ENCODE results near the gene ADAMTS9.
A peak's percentile ranks its signal among the peaks of the same experiment; 100 is the strongest.

ADAMTS9 gene

GRCh38 chr3:64490180-64490724 is 197.5 kb downstream of the ADAMTS9 start:
- Histone ChIP-seq H3K4me1 (peaks cover 16% of the 10 kb centered on the region), H3K4me3 (no peak overlapping the region), H3K9me3 (no peaks in the 10 kb centered on the region), H4K20me1 (no peaks in the 10 kb centered on the region), H3K27ac (no peak overlapping the region), H3K4me2 (no peak overlapping the region), H3K36me3 (no peaks in the 10 kb centered on the region), H3K9ac (no peak overlapping the region), H3K27me3 (peaks cover 54% of the 10 kb centered on the region)
- TF ChIP-seq Cebpa-rat (IDR thresholded peaks at IDR 0.05), result no peak

- H3K36me3 ChIP-seq, result no peaks in the 10 kb centered on the region
- H3K4me1 ChIP-seq, result peaks cover 16% of the 10 kb centered on the region
- no peaks in the 10 kb centered on the region for H3K9me3 ChIP-seq
- H3K27me3 ChIP-seq, result peaks cover 50% of the 10 kb centered on the region
- no peak for TF ChIP-seq Cebpa-rat (IDR thresholded peaks at IDR 0.05)
- peak overlapping the region; percentile 48 for H3K4me2 ChIP-seq
- H3K27ac ChIP-seq, result no peak overlapping the region
- no peaks in the 10 kb centered on the region for H4K20me1 ChIP-seq
- no peak overlapping the region for H3K4me3 ChIP-seq
- H3K9ac ChIP-seq, result no peak overlapping the region
These were observed 198.3 kb downstream of the ADAMTS9 start for GRCh38 chr3:64489361-64490044.

GRCh38 chr3:64488939-64489338 is 198.9 kb downstream of the ADAMTS9 start:
- H3K4me3 ChIP-seq, result no peak overlapping the region
- no peaks in the 10 kb centered on the region for H4K20me1 ChIP-seq
- no peak for TF ChIP-seq Cebpa-rat (IDR thresholded peaks at IDR 0.05)
- H3K36me3 ChIP-seq, result no peaks in the 10 kb centered on the region
- no peak overlapping the region for H3K9ac ChIP-seq
- H3K9me3 ChIP-seq, result no peaks in the 10 kb centered on the region
- peak overlapping the region; percentile 48 for H3K4me2 ChIP-seq
- H3K27ac ChIP-seq, result no peak overlapping the region
- peaks cover 16% of the 10 kb centered on the region for H3K4me1 ChIP-seq
- H3K27me3 ChIP-seq, result peaks cover 44% of the 10 kb centered on the region

GRCh38 chr3:64484289-64484992 is 203.4 kb downstream of the ADAMTS9 start:
- no peaks in the 10 kb centered on the region for H3K36me3 ChIP-seq
- H4K20me1 ChIP-seq, result no peaks in the 10 kb centered on the region
- no peaks in the 10 kb centered on the region for H3K9me3 ChIP-seq
- no peak overlapping the region for H3K27ac ChIP-seq
- no peak overlapping the region for H3K4me3 ChIP-seq
- peaks cover 6% of the 10 kb centered on the region; the same call in 1 of the 2 replicates for H3K27me3 ChIP-seq
- no peak overlapping the region for H3K9ac ChIP-seq
- TF ChIP-seq Cebpa-rat (IDR thresholded peaks at IDR 0.05), result no peak
- H3K4me2 ChIP-seq, result no peak overlapping the region
- peaks cover 12% of the 10 kb centered on the region for H3K4me1 ChIP-seq

GRCh38 chr3:64483467-64483866 is 204.3 kb downstream of the ADAMTS9 start:
- TF ChIP-seq Cebpa-rat (IDR thresholded peaks at IDR 0.05), result no peak
- H3K9me3 ChIP-seq, result no peaks in the 10 kb centered on the region
- no peak overlapping the region for H3K4me3 ChIP-seq
- H4K20me1 ChIP-seq, result no peaks in the 10 kb centered on the region
- no peaks in the 10 kb centered on the region for H3K27me3 ChIP-seq
- H3K36me3 ChIP-seq, result no peaks in the 10 kb centered on the region
- H3K4me1 ChIP-seq, result peaks cover 3% of the 10 kb centered on the region; the same call in 1 of the 2 replicates
- no peak overlapping the region for H3K4me2 ChIP-seq
- H3K9ac ChIP-seq, result no peak overlapping the region
- H3K27ac ChIP-seq, result no peak overlapping the region

GRCh38 chr3:64475037-64475436 is 212.8 kb downstream of the ADAMTS9 start:
- Histone ChIP-seq H3K27ac (no peak overlapping the region), H3K4me2 (no peak overlapping the region)

GRCh38 chr3:64473466-64473865 is 214.3 kb downstream of the ADAMTS9 start:
- H3K27ac ChIP-seq, result no peak overlapping the region
- peaks cover 5% of the 10 kb centered on the region; the same call in 1 of the 2 replicates for H3K4me1 ChIP-seq
- no peak overlapping the region for H3K9ac ChIP-seq
- no peaks in the 10 kb centered on the region for H3K36me3 ChIP-seq
- H4K20me1 ChIP-seq, result no peaks in the 10 kb centered on the region
- no peak for TF ChIP-seq Cebpa-rat (IDR thresholded peaks at IDR 0.05)
- no peak overlapping the region for H3K4me3 ChIP-seq
- no peak overlapping the region for H3K4me2 ChIP-seq
- no peaks in the 10 kb centered on the region for H3K27me3 ChIP-seq
- peaks cover 9% of the 10 kb centered on the region; the same call in 1 of the 2 replicates for H3K9me3 ChIP-seq

More at GRCh38 chr3:64475037-64475436, 212.8 kb downstream of the ADAMTS9 start:
- TF ChIP-seq Cebpa-rat (IDR thresholded peaks at IDR 0.05), result no peak
- H3K36me3 ChIP-seq, result no peaks in the 10 kb centered on the region
- H3K9me3 ChIP-seq, result peaks cover 9% of the 10 kb centered on the region; the same call in 1 of the 2 replicates
- H4K20me1 ChIP-seq, result no peaks in the 10 kb centered on the region
- H3K4me1 ChIP-seq, result peaks cover 5% of the 10 kb centered on the region; the same call in 1 of the 2 replicates
- H3K4me3 ChIP-seq, result no peak overlapping the region
- no peaks in the 10 kb centered on the region for H3K27me3 ChIP-seq
- no peak overlapping the region for H3K9ac ChIP-seq

GRCh38 chr3:64470436-64470835 is 217.4 kb downstream of the ADAMTS9 start:
- H4K20me1 ChIP-seq, result no peaks in the 10 kb centered on the region
- TF ChIP-seq Cebpa-rat (IDR thresholded peaks at IDR 0.05), result no peak
- H3K4me2 ChIP-seq, result no peak overlapping the region
- no peaks in the 10 kb centered on the region for H3K27me3 ChIP-seq
- H3K36me3 ChIP-seq, result no peaks in the 10 kb centered on the region
- no peak overlapping the region for H3K4me3 ChIP-seq
- peaks cover 21% of the 10 kb centered on the region for H3K4me1 ChIP-seq
- H3K27ac ChIP-seq, result no peak overlapping the region
- 0 out of 2 replicates have a peak, but pooled peaks cover 2% of the 10 kb centered on the region for H3K9me3 ChIP-seq
- H3K9ac ChIP-seq, result no peak overlapping the region

GRCh38 chr3:64467255-64467944 is 220.4 kb downstream of the ADAMTS9 start:
- no peaks in the 10 kb centered on the region for H4K20me1 ChIP-seq
- no peaks in the 10 kb centered on the region for H3K9me3 ChIP-seq
- no peaks in the 10 kb centered on the region for H3K27me3 ChIP-seq
- H3K36me3 ChIP-seq, result no peaks in the 10 kb centered on the region
- H3K27ac ChIP-seq, result peak overlapping the region; percentile 23
- H3K4me2 ChIP-seq, result peak overlapping the region; percentile 53
- H3K4me3 ChIP-seq, result no peak overlapping the region
- peak overlapping the region; percentile 1; the same call in 1 of the 2 replicates for H3K9ac ChIP-seq
- peaks cover 24% of the 10 kb centered on the region for H3K4me1 ChIP-seq
- TF ChIP-seq Cebpa-rat (IDR thresholded peaks at IDR 0.05), result no peak

Data from BLaER1 (cell line).